Stimulated activated CD8-positive, alpha-beta memory T cell treated with anti-CD3 and anti-CD28 coated beads, Interleukin-15, amount 100 ng/mL, for 48 hours (primary cell): ENCODE data around the gene SEC22B.
"Not testable (repeated sequence)": the region's sequence is repeated elsewhere in the genome, so short reads cannot be mapped to it uniquely, and the experiment has no call there.

ENCODE experiments used
- DNase-seq, 2 donors: peaks; one replicate each; pipeline ENCODE4 v3.0.0-alpha.2; 2020; ENCODE audit warnings: low read depth in 2 of 2

Gene SEC22B

GRCh38 chr1:120176092-120176855, at the start of gene SEC22B:
Gene SEC22B, minus strand, starts transcription at chr1:120176520. Its CDS starts 139 bp downstream, at chr1:120176381.
- DNase-seq = peak; percentile 74 to 80

GRCh38 chr1:120217933-120218332, 41.6 kb upstream of the SEC22B start:
- not testable (repeated sequence) for DNase-seq

GRCh38 chr1:120217175-120217929, 41.0 kb upstream of the SEC22B start:
- not testable (repeated sequence) for DNase-seq

- DNase-seq = not testable (repeated sequence)
Observed at GRCh38 chr1:120213606-120214005, 37.3 kb upstream of the SEC22B start.

GRCh38 chr1:120210754-120211153, 34.4 kb upstream of the SEC22B start:
- DNase-seq = not testable (repeated sequence)

- not testable (repeated sequence) for DNase-seq
Observed at GRCh38 chr1:120196863-120197775, 20.8 kb upstream of the SEC22B start.

GRCh38 chr1:120188626-120189025, 12.3 kb upstream of the SEC22B start:
- DNase-seq = not testable (repeated sequence)

GRCh38 chr1:120182176-120182707, 5.9 kb upstream of the SEC22B start:
- DNase-seq = not testable (repeated sequence)

- not testable (repeated sequence) for DNase-seq
Observed at GRCh38 chr1:120179811-120180690, 3.7 kb upstream of the SEC22B start.

GRCh38 chr1:120178799-120179756, 2.8 kb upstream of the SEC22B start:
- no peak for DNase-seq

GRCh38 chr1:120178058-120178457, 1.7 kb upstream of the SEC22B start:
- DNase-seq = not testable (repeated sequence)

GRCh38 chr1:120175688-120176087, 632 bp downstream of the SEC22B start:
- DNase-seq = not testable (repeated sequence)

GRCh38 chr1:120164761-120165160, 11.6 kb downstream of the SEC22B start:
- DNase-seq = not testable (repeated sequence)

- DNase-seq = not testable (repeated sequence)
Observed at GRCh38 chr1:120162015-120162414, 14.3 kb downstream of the SEC22B start.

GRCh38 chr1:120158495-120158894, 17.8 kb downstream of the SEC22B start:
- not testable (repeated sequence) for DNase-seq

GRCh38 chr1:120158086-120158485, 18.2 kb downstream of the SEC22B start:
- not testable (repeated sequence) for DNase-seq

- not testable (repeated sequence) for DNase-seq
Observed at GRCh38 chr1:120150138-120150822, 26.0 kb downstream of the SEC22B start.

- DNase-seq = not testable (repeated sequence)
Observed at GRCh38 chr1:120149420-120150059, 26.8 kb downstream of the SEC22B start.
